A549 treated with Mapracorat at 1 μM for 4 hours (cell line): Measurements from ENCODE around the gene RRP12. TPM values are rescaled to one million over a fixed set of nuclear protein-coding genes. Genes with fewer than 3 reads are reported as not detected.

Experiments
- total RNA-seq: library from RNA; stranded (reverse); fragments of 200-300 nt; extraction: Qiagen RNA extraction; gene quantifications from 5 replicates; pipeline ENCODE4 v1.2.3, GENCODE V29; 2022

RRP12 gene
- total RNA-seq: 49.9 to 64.6 TPM (median 56.3 TPM) in 5 replicates

GRCh38 chr10:97400665-97401454, at the start of gene RRP12:
Gene RRP12, minus strand, starts transcription at chr10:97401340. Its CDS starts 109 bp downstream, at chr10:97401231.

GRCh38 chr10:97445722-97446639, 44.8 kb upstream of the RRP12 start, which contains the start of the genes EXOSC1 and ZDHHC16:
Gene EXOSC1, minus strand, starts transcription at chr10:97446006. Its CDS starts 21 bp downstream, at chr10:97445985.
Gene ZDHHC16, plus strand, starts transcription at chr10:97446175. Its CDS starts 5,501 bp downstream, at chr10:97451676.

GRCh38 chr10:97425964-97426775, 25.0 kb upstream of the RRP12 start, which contains the start of gene PGAM1:
Gene PGAM1, plus strand, starts transcription at chr10:97426191. Its CDS starts 117 bp downstream, at chr10:97426308.

GRCh38 chr10:97334370-97335175, 66.6 kb downstream of the RRP12 start, which contains the start of gene FRAT2:
Gene FRAT2, minus strand, starts transcription at chr10:97334729. Its CDS starts 157 bp downstream, at chr10:97334572.

GRCh38 chr10:97318772-97319651, 82.1 kb downstream of the RRP12 start, which contains the start of gene FRAT1:
Gene FRAT1, plus strand, starts transcription at chr10:97319271. Its CDS starts 183 bp downstream, at chr10:97319454.

Other genes with a start within 250 kb of the RRP12 start
- 0.04 to 0.10 TPM (median 0.08 TPM) in 5 replicates for gene SLIT1, start 215.4 kb downstream of the RRP12 start, total RNA-seq
- 4.6 to 5.5 TPM (median 5.0 TPM) in 5 replicates for gene ARHGAP19, start 108.7 kb downstream of the RRP12 start, total RNA-seq
- gene FRAT1, start 82.1 kb downstream of the RRP12 start, total RNA-seq: 1.2 to 2.8 TPM (median 1.6 TPM) in 5 replicates
- 5.9 to 9.9 TPM (median 8.9 TPM) in 5 replicates for gene FRAT2, start 66.6 kb downstream of the RRP12 start, total RNA-seq
- gene PGAM1, start 24.9 kb upstream of the RRP12 start, total RNA-seq: 569 to 637 TPM (median 623 TPM) in 5 replicates
- gene EXOSC1, start 44.7 kb upstream of the RRP12 start, total RNA-seq: 52.8 to 56.2 TPM (median 54.2 TPM) in 5 replicates
- gene ZDHHC16, start 44.8 kb upstream of the RRP12 start, total RNA-seq: 45.4 to 53.7 TPM (median 50.4 TPM) in 5 replicates
- gene MMS19, start 97.1 kb upstream of the RRP12 start, total RNA-seq: 40.0 to 50.7 TPM (median 47.0 TPM) in 5 replicates
- 16.2 to 20.6 TPM (median 19.0 TPM) in 5 replicates for gene UBTD1, start 97.6 kb upstream of the RRP12 start, total RNA-seq
- gene ANKRD2, start 171.4 kb upstream of the RRP12 start, total RNA-seq: 4.7 to 7.9 TPM (median 6.3 TPM) in 5 replicates
- 1.6 to 2.6 TPM (median 1.8 TPM) in 5 replicates for gene HOGA1, start 183.0 kb upstream of the RRP12 start, total RNA-seq
- not detected in 5 replicates for gene C10orf62, start 188.4 kb upstream of the RRP12 start, total RNA-seq
- 6.3 to 8.1 TPM (median 7.0 TPM) in 5 replicates for gene MORN4, start 232.2 kb upstream of the RRP12 start, total RNA-seq
- gene PI4K2A, start 239.3 kb upstream of the RRP12 start, total RNA-seq: 20.9 to 25.7 TPM (median 25.2 TPM) in 5 replicates